H1 (cell line): Measurements from ENCODE around the gene GAS7. TPM values are rescaled to one million over a fixed set of nuclear protein-coding genes. Genes with fewer than 3 reads are reported as not detected.

ENCODE experiments used
- E2F6 ChIP-seq: IDR thresholded peaks from 2 replicates; pipeline ENCODE4 v1.6.1; 2012; ENCODE audit warnings: inconsistent platforms
- HDAC6 ChIP-seq: IDR thresholded peaks from one replicate; pipeline ENCODE4 v1.7.1; 2012; ENCODE audit warnings: low read depth, mild to moderate bottlenecking, inconsistent platforms, low read length, moderate library complexity
- MAFK ChIP-seq: IDR thresholded peaks from 2 replicates; pipeline ENCODE4 v1.6.1; 2012; ENCODE audit warnings: low read depth, mild to moderate bottlenecking, improper control_type of control experiment, low read length
- RAD21 ChIP-seq, 2 experiments: IDR thresholded peaks in 1 of 2; conservative IDR thresholded peaks in 1 of 2; 2 replicates each; pipeline ENCODE4 v1.6.1; 2011; ENCODE audit warnings: low read depth in 2 of 2, low read length in 2 of 2, improper control_type of control experiment in 1 of 2, inconsistent platforms in 1 of 2, mild to moderate bottlenecking in 1 of 2, moderate library complexity in 1 of 2
- SIN3A ChIP-seq, 2 experiments: IDR thresholded peaks in 1 of 2; conservative IDR thresholded peaks in 1 of 2; 2 replicates each; pipeline ENCODE4 v1.6.1; 2011 to 2012; ENCODE audit warnings: low read length in 2 of 2, improper control_type of control experiment in 1 of 2, low read depth in 1 of 2, mild to moderate bottlenecking in 1 of 2
- polyA plus RNA-seq, 7 experiments: library from polyadenylated mRNA; depleted of rRNA in 3 of 7; stranded (reverse) in 5 of 7; unstranded in 2 of 7; fragments of >200 nt in 5 of 7; fragments of 200-250 nt in 2 of 7; gene quantifications; 1 replicate in 5 of 7; 2 replicates in 1 of 7; 4 replicates in 1 of 7; pipeline versions ENCODE4 v1.2.1 to v1.2.3, GENCODE V29; 2011 to 2013; ENCODE audit warnings: missing spikeins in 2 of 7, mixed read lengths in 2 of 7
- total RNA-seq: library from RNA; stranded (reverse); fragmentation: NEBNext Ultra II Directional; extraction: Animal tissue kit (Norgen Biotek cat#: 25700); gene quantifications from 2 replicates; pipeline ENCODE4 v1.2.1, GENCODE V29; 2021

The GAS7 gene
- total and polyA plus RNA-seq, 2 of the 8 experiments (the other 6 are each of a cell fraction or from before 2014, with no cell fraction given) = 5.0 to 14.5 TPM

DNA sequence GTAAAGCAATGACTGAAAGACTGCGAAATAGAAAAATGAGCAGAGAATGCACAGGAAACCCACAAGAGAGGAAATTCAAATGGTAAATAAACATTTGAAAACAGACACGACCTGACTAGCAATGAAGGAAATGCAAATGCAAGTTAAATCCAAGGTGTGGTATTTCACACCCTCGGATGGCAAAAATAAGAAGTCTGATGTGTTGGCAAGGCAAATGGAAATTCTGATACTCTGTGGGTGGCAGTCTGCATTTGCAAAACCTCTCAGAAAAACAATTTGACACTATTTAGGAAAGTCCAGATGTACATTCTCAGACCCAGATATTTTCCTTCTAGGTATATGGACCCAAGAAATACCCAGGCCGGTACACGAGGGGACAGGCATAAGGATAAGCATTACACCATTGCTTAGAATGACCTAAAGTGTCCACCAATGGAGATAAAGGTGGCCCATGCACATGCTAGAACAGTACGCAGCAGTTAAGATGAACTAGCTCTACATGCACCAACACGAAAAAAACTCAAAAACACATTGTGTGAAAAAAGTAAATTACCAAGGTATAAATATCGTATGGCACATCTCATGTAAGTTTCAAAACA is 116.7 kb downstream of the GAS7 start (continued):
- TF ChIP-seq MAFK (no peak), RAD21 (IDR thresholded peaks at IDR 0.05 in 1 of 2, conservative IDR thresholded peaks at IDR 0.05 in 1 of 2; ENCODE audit: low read depth in 2 of 2, low read length in 2 of 2) (no peak), HDAC6 (no peak), E2F6 (no peak), SIN3A (conservative IDR thresholded peaks at IDR 0.05 in 1 of 2, IDR thresholded peaks at IDR 0.05 in 1 of 2; ENCODE audit: low read depth in 1 of 2, low read length in 2 of 2) (no peak)
